Activated CD8-positive, alpha-beta memory T cell treated with anti-CD3 and anti-CD28 coated beads for 48 hours (primary cell): Measurements from ENCODE around the gene TM9SF4.
"Not testable (repeated sequence)": the region's sequence is repeated elsewhere in the genome, so short reads cannot be mapped to it uniquely, and the experiment has no call there.

Experiments used
- DNase-seq, 3 experiments: peaks; one replicate each; pipeline ENCODE4 v3.0.0-alpha.2; 2020; ENCODE audit warnings: low read depth in 2 of 3, low spot score in 2 of 3

Gene TM9SF4

GRCh38 chr20:32155017-32155981 lies 45.8 kb downstream of the TM9SF4 start:
- DNase-seq: no peak

- no peak for DNase-seq
These were observed 48.1 kb downstream of the TM9SF4 start for GRCh38 chr20:32157611-32158010.

GRCh38 chr20:32158351-32158750 lies 48.8 kb downstream of the TM9SF4 start:
- no peak for DNase-seq

- no peak for DNase-seq
These were observed 49.6 kb downstream of the TM9SF4 start for GRCh38 chr20:32158943-32159660.

GRCh38 chr20:32159766-32160221 lies 50.3 kb downstream of the TM9SF4 start:
- DNase-seq: no peak

DNA sequence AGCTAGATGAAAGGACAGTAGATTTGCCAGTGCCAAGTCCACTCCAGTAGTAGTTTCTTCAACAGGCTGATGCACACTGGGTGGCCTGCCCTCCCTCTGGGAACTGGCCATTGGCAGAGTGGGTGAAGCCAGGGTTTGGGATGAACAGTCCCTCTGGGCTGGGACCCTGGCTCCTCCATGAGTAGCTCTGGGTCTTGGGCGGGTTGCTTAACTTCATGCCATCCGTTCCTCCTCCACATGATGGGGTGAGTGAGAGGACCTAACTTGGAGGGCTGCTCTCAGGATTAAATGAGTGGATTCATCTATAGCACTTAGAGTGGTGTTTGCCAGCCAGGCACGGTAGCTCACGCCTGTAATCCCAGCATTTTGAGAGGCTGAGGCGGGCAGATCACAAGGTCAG lies 50.8 kb downstream of the TM9SF4 start:
- no peak for DNase-seq

GRCh38 chr20:32162351-32162750 lies 52.8 kb downstream of the TM9SF4 start:
- no peak for DNase-seq

DNA sequence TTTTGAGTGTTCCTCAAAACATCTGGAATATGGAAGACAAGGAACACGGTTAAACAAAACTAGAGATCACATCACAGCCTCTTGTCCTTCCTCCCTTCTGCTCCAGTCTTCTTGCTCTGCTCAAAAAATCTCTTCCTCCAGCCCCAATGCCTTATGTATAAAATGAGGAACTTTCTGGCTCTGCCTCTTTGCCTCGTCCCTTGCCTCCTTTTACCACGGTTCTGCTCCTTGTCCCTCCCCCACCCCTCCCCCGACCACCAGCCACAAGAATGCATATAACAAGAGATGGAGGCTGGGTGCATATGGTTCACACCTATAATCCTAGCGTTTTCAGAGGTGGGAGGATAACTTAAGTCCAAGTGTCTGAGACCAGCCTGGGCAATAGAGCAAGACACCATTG lies 54.4 kb downstream of the TM9SF4 start:
- no peak for DNase-seq

- no peak for DNase-seq
These were observed 55.6 kb downstream of the TM9SF4 start for GRCh38 chr20:32164984-32165735.

DNA sequence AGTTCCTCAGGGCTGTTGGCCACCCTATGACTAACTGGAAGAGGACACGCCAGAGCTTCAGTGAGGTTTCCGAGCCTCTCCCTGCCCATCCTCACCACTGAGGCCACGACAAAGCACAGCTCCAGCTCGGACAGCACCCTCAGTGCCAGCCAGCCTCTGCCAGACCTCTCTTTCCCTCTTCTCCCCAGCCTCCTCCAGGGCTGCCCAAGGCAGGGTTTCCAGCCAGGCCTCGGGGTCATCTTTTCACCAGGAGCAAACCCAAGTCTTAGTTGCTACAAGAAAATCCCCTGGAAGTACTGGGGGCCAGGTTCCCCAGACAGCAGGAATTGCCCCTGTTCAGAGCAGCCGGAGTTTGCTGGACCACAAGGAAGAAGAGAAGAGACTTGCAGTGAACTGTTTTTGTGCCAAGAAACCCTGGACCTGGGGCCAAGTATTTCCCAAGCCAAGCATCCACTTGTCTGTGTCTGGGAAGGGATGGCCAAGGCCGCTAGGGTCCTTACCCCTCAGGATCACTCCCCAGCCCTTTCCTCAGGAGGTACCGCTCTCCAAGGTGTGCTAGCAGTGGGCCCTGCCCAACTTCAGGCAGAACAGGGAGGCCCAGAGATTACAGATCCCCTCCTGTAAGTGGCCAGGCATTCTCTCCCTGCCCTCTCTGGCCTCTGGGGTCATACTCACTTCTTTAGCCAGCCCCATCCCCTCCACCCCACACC lies 56.5 kb downstream of the TM9SF4 start:
- no peak for DNase-seq

DNA sequence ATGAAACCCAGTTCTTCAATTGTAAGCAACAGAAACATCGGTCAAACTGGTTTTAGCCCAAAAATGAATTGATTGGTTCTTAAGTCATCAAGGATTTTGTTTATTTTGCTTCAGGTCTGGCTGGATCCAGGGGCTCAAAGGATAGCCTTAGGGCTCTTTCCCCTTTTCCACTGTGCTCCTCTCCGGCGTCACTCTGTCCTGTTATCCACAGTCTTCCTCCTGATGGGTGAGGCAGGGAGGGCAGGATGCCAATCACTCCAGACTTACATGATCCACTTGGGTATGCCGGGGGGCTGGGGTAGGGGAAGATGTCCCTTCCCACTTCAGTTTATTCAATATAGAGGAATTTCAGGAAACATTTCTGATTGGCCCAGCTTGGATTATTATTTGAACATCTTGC lies 58.0 kb downstream of the TM9SF4 start:
- DNase-seq: no peak

DNA sequence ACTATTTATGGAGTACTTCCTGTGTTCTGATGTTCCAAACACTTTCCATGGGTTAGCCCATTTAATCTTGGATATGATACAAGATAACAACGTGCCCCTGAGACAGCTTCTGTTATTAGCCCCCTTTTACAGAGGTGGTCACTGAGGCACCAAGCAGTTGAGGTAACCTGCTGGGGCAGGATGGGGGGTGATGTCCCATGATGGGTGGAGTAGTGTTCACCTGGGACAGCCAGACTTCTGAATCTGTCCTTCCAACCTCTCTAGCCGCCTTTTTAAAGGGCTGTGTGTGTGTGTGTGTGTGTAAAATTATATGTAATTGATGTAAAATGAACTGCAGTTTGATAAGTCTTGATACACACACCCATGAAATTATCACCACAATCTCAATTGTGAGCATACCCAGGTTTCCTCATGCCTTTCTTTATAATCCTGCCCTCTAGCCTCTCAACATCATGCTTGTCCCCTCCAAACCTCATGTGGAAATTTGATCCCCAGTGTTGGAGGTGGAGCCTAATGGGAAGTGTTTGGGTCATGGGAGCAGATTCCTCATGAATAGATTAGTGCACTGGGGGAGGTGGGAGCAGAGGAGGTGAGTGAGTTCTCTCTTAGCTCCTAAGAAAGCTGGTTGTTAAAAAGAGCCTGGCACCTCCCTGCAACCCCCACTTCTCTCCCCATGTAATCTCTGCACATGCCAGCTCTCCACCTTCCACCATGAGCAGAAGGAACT lies 58.8 kb downstream of the TM9SF4 start:
- no peak for DNase-seq

DNA sequence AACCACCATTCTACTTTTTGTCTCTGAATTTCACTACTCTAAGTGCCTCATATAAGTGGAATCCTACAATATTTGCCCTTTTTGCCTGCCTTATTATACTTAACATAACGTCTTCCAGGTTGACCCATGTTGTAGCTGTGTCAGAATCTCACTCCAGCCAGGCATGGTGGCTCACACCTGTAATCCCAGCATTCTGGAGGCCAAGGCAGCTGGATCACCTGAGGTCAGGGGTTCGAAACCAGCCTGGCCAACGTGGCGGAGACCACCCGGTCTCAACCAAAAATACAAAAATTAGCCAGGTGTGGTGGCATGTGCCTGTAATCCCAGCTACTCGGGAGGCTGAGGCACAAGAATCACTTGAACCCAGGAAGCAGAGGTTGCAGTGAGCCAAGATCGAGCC lies 68.2 kb downstream of the TM9SF4 start:
- DNase-seq: not testable (repeated sequence)

GRCh38 chr20:32179515-32179914 lies 70.0 kb downstream of the TM9SF4 start:
- DNase-seq: no peak

DNA sequence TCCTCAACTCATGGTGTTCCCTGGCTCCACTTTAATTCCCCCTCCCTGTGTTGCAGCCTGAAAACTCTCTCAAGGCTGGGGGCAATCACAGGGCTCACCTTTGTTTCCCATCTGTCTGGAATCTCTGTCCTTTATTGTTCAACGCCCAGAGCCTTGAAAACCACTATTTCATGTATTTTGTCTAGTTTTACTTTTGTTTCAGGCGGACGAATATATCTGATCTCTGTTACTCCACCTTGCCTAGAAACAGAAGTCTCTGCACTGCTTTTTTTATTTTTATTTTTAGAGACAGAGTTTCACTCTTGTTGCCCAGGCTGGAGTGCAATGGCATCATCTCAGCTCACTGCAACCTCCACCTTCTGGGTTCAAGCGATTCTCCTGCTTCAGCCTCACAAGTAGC lies 70.4 kb downstream of the TM9SF4 start:
- DNase-seq: no peak

DNA sequence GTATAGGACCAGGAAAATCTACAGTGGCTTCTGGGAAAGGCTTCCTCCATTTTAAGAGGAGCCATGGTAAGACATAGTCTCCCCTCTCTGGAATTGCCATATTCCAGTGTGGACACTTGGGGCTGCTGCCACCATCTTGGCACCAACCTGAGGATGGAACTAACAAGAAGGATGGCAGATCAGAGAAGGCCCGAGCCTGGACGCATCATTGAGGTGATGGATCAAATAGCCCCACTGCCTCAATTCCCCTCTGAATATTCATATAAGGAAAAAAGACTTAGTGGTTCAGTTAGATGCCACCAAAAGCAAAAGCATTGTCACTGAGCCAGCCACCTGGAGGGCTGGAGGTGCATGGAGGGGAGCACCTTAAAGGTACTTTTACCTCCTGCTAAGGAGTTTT lies 72.1 kb downstream of the TM9SF4 start:
- DNase-seq: no peak

- no peak for DNase-seq
These were observed 74.6 kb downstream of the TM9SF4 start for GRCh38 chr20:32183947-32184635.

GRCh38 chr20:32184961-32185603 lies 75.6 kb downstream of the TM9SF4 start:
- no peak for DNase-seq

GRCh38 chr20:32186506-32186905 lies 77.0 kb downstream of the TM9SF4 start:
- DNase-seq: no peak
